ENCODE data around the gene TBCCD1.

GRCh38 chr3:186605561-186606545 is 38.7 kb upstream of the TBCCD1 start:
- no peak for TF ChIP-seq CTCF (IDR thresholded peaks at IDR 0.05)
- no peak for TF ChIP-seq POLR2A (IDR thresholded peaks at IDR 0.05)

Measured in body of pancreas (tissue), 4 donors.